Endothelial cell of umbilical vein (primary cell): ENCODE results near the gene CNTRL. TPM values are rescaled to one million over a fixed set of nuclear protein-coding genes. Genes with fewer than 3 reads are reported as not detected.

Source experiments
- BruUV-seq: library from RNA; stranded (reverse); fragments of 400-500 nt; replicated peaks from 2 replicates; lab custom pipeline; 2021; lab: Mats Ljungman, UMichigan
- CTCF ChIA-PET: fragments of 300-600, 350-600 bp; sonication (Branson Sonifier 250); formaldehyde crosslinking; loops from one replicate; lab custom pipeline; 2021; ENCODE audit warnings: antibody characterized with exemption, inconsistent platforms; lab: Charles Lee
- POLR2A ChIA-PET: fragments of 300-600, 350-600 bp; sonication (Branson Sonifier 250); formaldehyde crosslinking; loops from one replicate; lab custom pipeline; 2021; ENCODE audit warnings: antibody characterized with exemption, inconsistent platforms; lab: Charles Lee
- DNase-seq: peaks from one replicate; pipeline ENCODE4 v3.0.0-alpha.2; 2011; ENCODE audit warnings: low read depth, low spot score
- FAIRE-seq: peaks from 2 replicates; lab custom pipeline; 2011; peaks lifted over from hg19 to GRCh38; lab: Jason Lieb, UNC
- H2AFZ ChIP-seq: 2 replicates; pipeline ENCODE4 v1.6.0; 2012; ENCODE audit warnings: low read depth, low read length, control low read depth, inconsistent platforms
- H3K27ac ChIP-seq: 2 replicates; pipeline ENCODE4 v1.5.1; 2011; ENCODE audit warnings: low read depth, mild to moderate bottlenecking, control low read depth, low read length, moderate library complexity; ENCODE audit not compliant: insufficient read depth
- H3K27me3 ChIP-seq, 2 experiments: 2 replicates each; pipeline versions ENCODE4 v1.6.0 to v1.6.1; 2011; ENCODE audit warnings: low read length in 2 of 2, mixed read lengths in 1 of 2; ENCODE audit not compliant: control insufficient read depth in 2 of 2, insufficient read depth in 2 of 2
- H3K36me3 ChIP-seq, 2 experiments: 2 replicates in 1 of 2; 3 replicates in 1 of 2; pipeline ENCODE4 v1.5.1; 2011; ENCODE audit warnings: low read length in 2 of 2, mild to moderate bottlenecking in 1 of 2, moderate library complexity in 1 of 2; ENCODE audit not compliant: control insufficient read depth in 2 of 2, insufficient read depth in 2 of 2; ENCODE audit errors: extremely low read depth in 1 of 2
- H3K4me1 ChIP-seq: 3 replicates; pipeline ENCODE4 v1.5.1; 2011; ENCODE audit warnings: mild to moderate bottlenecking, low read length; ENCODE audit not compliant: control insufficient read depth, insufficient read depth; ENCODE audit errors: extremely low read depth
- H3K4me2 ChIP-seq: 2 replicates; pipeline ENCODE4 v1.6.1; 2011; ENCODE audit warnings: low read length, control low read depth, mixed read lengths; ENCODE audit not compliant: insufficient read depth
- H3K4me3 ChIP-seq, 3 experiments: fragments of 200-600 bp in 1 of 3; sonication (generic), shearing (Covaris generic) in 1 of 3; replicated peaks in 1 of 3; 2 replicates each; pipeline ENCODE4 v1.5.1; 2011 to 2016; ENCODE audit warnings: control low read depth in 3 of 3, low read length in 3 of 3, mild to moderate bottlenecking in 2 of 3, inconsistent platforms in 1 of 3, low read depth in 1 of 3, moderate library complexity in 1 of 3; ENCODE audit not compliant: insufficient read depth in 1 of 3
- H3K79me2 ChIP-seq: 2 replicates; pipeline ENCODE4 v1.6.0; 2012; ENCODE audit warnings: low read length, inconsistent platforms; ENCODE audit not compliant: control insufficient read depth, insufficient read depth
- H3K9ac ChIP-seq: replicated peaks from 2 replicates; pipeline ENCODE3; 2011; ENCODE audit warnings: low read length, control low read depth; ENCODE audit not compliant: insufficient read depth; ENCODE audit errors: extremely low read depth
- H3K9me1 ChIP-seq: replicated peaks from 3 replicates; pipeline ENCODE4 v1.6.0; 2011; ENCODE audit warnings: mild to moderate bottlenecking, low read length; ENCODE audit not compliant: control insufficient read depth, insufficient read depth; ENCODE audit errors: extremely low read depth
- H3K9me3 ChIP-seq: replicated peaks from 2 replicates; pipeline ENCODE4 v1.5.1; 2012; ENCODE audit warnings: low read length, inconsistent platforms; ENCODE audit not compliant: control insufficient read depth, insufficient read depth
- H4K20me1 ChIP-seq: replicated peaks from 2 replicates; pipeline ENCODE3; 2011; ENCODE audit warnings: mild to moderate bottlenecking, low read length; ENCODE audit not compliant: control insufficient read depth, insufficient read depth; ENCODE audit errors: extremely low read depth
- CTCF ChIP-seq, 2 donors: IDR thresholded peaks; 1 replicate in 1 of 2; 2 replicates in 1 of 2; pipeline ENCODE4 v1.5.1; 2011; ENCODE audit warnings: low read length in 2 of 2, mild to moderate bottlenecking in 2 of 2, moderate library complexity in 2 of 2, control low read depth in 1 of 2, inconsistent platforms in 1 of 2, low read depth in 1 of 2; ENCODE audit not compliant: insufficient read depth in 1 of 2; ENCODE audit errors: extremely low read depth in 1 of 2
- EZH2 ChIP-seq: IDR thresholded peaks from 2 replicates; pipeline ENCODE4 v1.6.1; 2012; ENCODE audit warnings: borderline replicate concordance, low read depth, mild to moderate bottlenecking, moderate library complexity, low read length, inconsistent platforms; ENCODE audit not compliant: severe bottlenecking
- FOS ChIP-seq: IDR thresholded peaks from 2 replicates; pipeline ENCODE4 v1.6.1; 2011; ENCODE audit warnings: mild to moderate bottlenecking, low read length, moderate library complexity, borderline replicate concordance; ENCODE audit not compliant: insufficient read depth
- GATA2 ChIP-seq: IDR thresholded peaks from 2 replicates; pipeline ENCODE4 v1.7.0; 2011; ENCODE audit warnings: low read depth, mild to moderate bottlenecking, moderate library complexity, mixed read lengths, low read length; ENCODE audit not compliant: insufficient read length, insufficient read depth
- JUN ChIP-seq: IDR thresholded peaks from 2 replicates; pipeline ENCODE4 v1.6.1; 2011; ENCODE audit warnings: borderline replicate concordance, low read depth; ENCODE audit not compliant: insufficient read length, insufficient read depth
- MAX ChIP-seq: IDR thresholded peaks from 2 replicates; pipeline ENCODE4 v1.6.1; 2011; ENCODE audit not compliant: insufficient read depth, insufficient read length
- MYC ChIP-seq: IDR thresholded peaks from one replicate; pipeline ENCODE4 v1.6.1; 2011; ENCODE audit warnings: mild to moderate bottlenecking, low read depth, low read length
- POLR2A ChIP-seq: IDR thresholded peaks from 2 replicates; pipeline ENCODE4 v1.6.1; 2012; ENCODE audit warnings: low read depth, mild to moderate bottlenecking, control low read depth, low read length
- POLR2AphosphoS5 ChIP-seq: IDR thresholded peaks from 2 replicates; pipeline ENCODE4 v1.6.1; 2012; ENCODE audit warnings: low read depth, mild to moderate bottlenecking, control low read depth, low read length, moderate library complexity; ENCODE audit not compliant: insufficient read depth
- dilution Hi-C: fragments of 300-500 bp; cut with MboI; formaldehyde crosslinking; loops from one replicate; pipeline ENCODE4 v1.15.0; 2019; ENCODE audit warnings: low sequenced_read_pairs; ENCODE audit not compliant: extremely low pct_ligation_motif_present
- intact Hi-C: fragments of 100-400 bp; cut with micrococcal nuclease; formaldehyde crosslinking; loops from one replicate; pipeline ENCODE4 v1.10.0; 2022
- polyA plus RNA-seq, 4 experiments: library from polyadenylated mRNA; depleted of rRNA in 3 of 4; stranded (reverse) in 3 of 4; unstranded in 1 of 4; fragments of >200 nt; gene quantifications; 2 replicates each; pipeline versions ENCODE4 v1.2.1 to v1.2.3, GENCODE V29; 2011 to 2012; ENCODE audit warnings: missing spikeins in 1 of 4
- total RNA-seq: library from RNA; stranded (reverse); gene quantifications from 2 replicates; pipeline ENCODE4 v1.2.3, GENCODE V29; 2021

CNTRL gene
- total and polyA plus RNA-seq, 2 donors (not counting 3 experiments of a cell fraction or from before 2014, with no cell fraction given), result 6.1 to 21.8 TPM

GRCh38 chr9:121189006-121189405, 114.3 kb downstream of the CNTRL start:
- dilution Hi-C loops, result no loop called here
- peaks cover 22% of the 10 kb centered on the region for H4K20me1 ChIP-seq

GRCh38 chr9:121189660-121190059, 114.9 kb downstream of the CNTRL start:
- peaks cover 0 to 4% of the 10 kb centered on the region in 2 experiments for H3K36me3 ChIP-seq
- no peak overlapping the region for H3K27ac ChIP-seq
- no peaks in the 10 kb centered on the region for H3K27me3 ChIP-seq
- BruUV-seq, result no TSS peak
- peaks cover 95% of the 10 kb centered on the region for H3K79me2 ChIP-seq
- ChIA-PET POLR2A (no interaction called here), CTCF (interaction anchor here (2.1 kb wide), 2 partner anchors 10 to 21 kb away, joined by 4 to 6 read pairs; no protein-coding TSS in a partner anchor)
- intact Hi-C loops (no loop called here), dilution Hi-C loops (no loop called here)
- peaks cover 25% of the 10 kb centered on the region for H4K20me1 ChIP-seq
- DNase-seq (no peak), FAIRE-seq (no peak)
- no peak overlapping the region for H3K4me2 ChIP-seq
- TF ChIP-seq MYC (no peak), JUN (no peak), FOS (no peak), EZH2 (no peak), POLR2A (no peak), POLR2AphosphoS5 (no peak), CTCF (IDR thresholded peaks at IDR 0.05; ENCODE audit: extremely low read depth in 1 of 2, insufficient read depth in 1 of 2, low read depth in 1 of 2, low read length in 2 of 2) (no peak), MAX (no peak), GATA2 (no peak)
- no peak overlapping the region for H3K9ac ChIP-seq
- H3K4me3 ChIP-seq, result no peak overlapping the region
- peaks cover 3% of the 10 kb centered on the region for H3K9me1 ChIP-seq
- no peak overlapping the region for H2AFZ ChIP-seq
- no peaks in the 10 kb centered on the region for H3K9me3 ChIP-seq
- H3K4me1 ChIP-seq, result peaks cover 2% of the 10 kb centered on the region

More at GRCh38 chr9:121189006-121189405, 114.3 kb downstream of the CNTRL start:
- no peak overlapping the region for H2AFZ ChIP-seq
- intact Hi-C loops, result no loop called here
- DNase-seq (no peak), FAIRE-seq (no peak)
- H3K4me3 ChIP-seq, result no peak overlapping the region
- no peaks in the 10 kb centered on the region for H3K9me3 ChIP-seq
- no peaks in the 10 kb centered on the region for H3K27me3 ChIP-seq
- H3K79me2 ChIP-seq, result peaks cover 93% of the 10 kb centered on the region
- H3K9me1 ChIP-seq, result peaks cover 3% of the 10 kb centered on the region
- peaks cover 0 to 4% of the 10 kb centered on the region in 2 experiments for H3K36me3 ChIP-seq
- no peak overlapping the region for H3K4me2 ChIP-seq
- TF ChIP-seq MYC (no peak), MAX (no peak), POLR2AphosphoS5 (no peak), POLR2A (no peak)
- BruUV-seq, result no TSS peak
- H3K9ac ChIP-seq, result no peak overlapping the region
- POLR2A ChIA-PET, result no interaction called here
- CTCF ChIA-PET, result interaction anchor here (2.1 kb wide), 1 partner anchor 10 kb away, joined by 6 read pairs; no protein-coding TSS in a partner anchor
- no peak overlapping the region for H3K27ac ChIP-seq
- no peaks in the 10 kb centered on the region for H3K4me1 ChIP-seq
